Astrocyte (in vitro differentiated cells and primary cell): Measurements from ENCODE around the gene KIF26B.

Source experiments
- CTCF ChIP-seq: IDR thresholded peaks from 2 replicates; pipeline ENCODE4 v1.5.1; 2011; ENCODE audit warnings: low read depth, mild to moderate bottlenecking, inconsistent platforms, low read length, moderate library complexity; ENCODE audit not compliant: insufficient read depth
- EZH2 ChIP-seq: IDR thresholded peaks from 2 replicates; pipeline ENCODE4 v1.6.1; 2012; ENCODE audit warnings: mild to moderate bottlenecking, low read length, inconsistent platforms; ENCODE audit not compliant: insufficient read depth

DNA sequence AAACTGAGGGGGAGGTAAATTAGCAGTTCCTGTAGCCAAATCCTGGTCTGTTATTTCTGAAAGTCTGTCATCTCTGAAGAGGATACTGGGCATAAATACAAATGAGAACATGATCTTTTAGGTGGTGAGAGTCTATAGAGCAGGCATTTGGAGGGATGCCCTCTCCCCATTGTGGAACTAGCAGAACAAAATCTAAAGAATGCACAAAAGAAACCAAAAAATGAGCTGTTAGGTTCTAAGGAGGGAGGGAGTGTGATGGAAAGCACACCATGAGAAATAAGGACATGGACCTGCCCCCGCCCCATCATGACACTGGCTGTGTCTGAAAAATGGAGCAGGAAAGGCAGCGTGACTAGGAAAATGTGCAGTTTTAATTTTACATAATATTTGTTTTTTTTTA lies 262.0 kb downstream of the KIF26B start:
- TF ChIP-seq CTCF (no peak), EZH2 (no peak)
